Endothelial cell of umbilical vein (primary cell): ENCODE data around the gene ADM2.

ENCODE experiments used
- EZH2 ChIP-seq: IDR thresholded peaks from 2 replicates; pipeline ENCODE4 v1.6.1; 2012; ENCODE audit warnings: borderline replicate concordance, low read depth, mild to moderate bottlenecking, moderate library complexity, low read length, inconsistent platforms; ENCODE audit not compliant: severe bottlenecking
- POLR2A ChIP-seq: IDR thresholded peaks from 2 replicates; pipeline ENCODE4 v1.6.1; 2012; ENCODE audit warnings: low read depth, mild to moderate bottlenecking, control low read depth, low read length
- POLR2AphosphoS5 ChIP-seq: IDR thresholded peaks from 2 replicates; pipeline ENCODE4 v1.6.1; 2012; ENCODE audit warnings: low read depth, mild to moderate bottlenecking, control low read depth, low read length, moderate library complexity; ENCODE audit not compliant: insufficient read depth
- TF ChIP-seq, protein P1 (sequence below), 2 donors: IDR thresholded peaks; 1 replicate in 1 of 2; 2 replicates in 1 of 2; pipeline ENCODE4 v1.5.1; 2011; ENCODE audit warnings: low read length in 2 of 2, mild to moderate bottlenecking in 2 of 2, moderate library complexity in 2 of 2, control low read depth in 1 of 2, inconsistent platforms in 1 of 2, low read depth in 1 of 2; ENCODE audit not compliant: insufficient read depth in 1 of 2; ENCODE audit errors: extremely low read depth in 1 of 2

DNA sequence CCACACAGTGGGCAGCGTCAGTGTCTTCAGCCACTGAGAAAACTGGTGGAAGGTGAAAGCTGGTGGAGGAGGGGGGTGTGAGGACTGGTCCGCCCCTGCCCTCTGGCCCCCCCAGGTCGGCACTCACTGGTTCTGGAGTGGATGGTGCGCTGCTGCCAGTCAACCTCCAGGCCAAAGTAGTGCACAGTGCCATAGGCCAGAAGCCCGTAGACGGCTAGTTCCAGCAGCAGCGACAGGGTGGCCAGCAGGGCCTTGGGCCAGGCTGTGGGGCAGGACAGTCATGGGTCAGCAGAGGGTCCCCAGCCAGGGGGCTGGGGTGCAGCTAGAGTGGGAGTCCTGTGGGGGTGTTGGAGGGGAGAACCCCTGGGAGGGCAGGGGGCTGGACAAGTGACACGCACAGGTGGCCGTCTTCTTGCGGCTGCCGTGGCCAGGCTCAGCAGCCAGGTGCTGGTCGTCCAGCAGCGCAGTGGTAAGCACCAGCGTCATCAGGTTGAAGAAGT lies 24.0 kb downstream of the ADM2 start:
- no peak for TF ChIP-seq POLR2A
- no peak for TF ChIP-seq POLR2AphosphoS5
- TF ChIP-seq, protein P1, sequence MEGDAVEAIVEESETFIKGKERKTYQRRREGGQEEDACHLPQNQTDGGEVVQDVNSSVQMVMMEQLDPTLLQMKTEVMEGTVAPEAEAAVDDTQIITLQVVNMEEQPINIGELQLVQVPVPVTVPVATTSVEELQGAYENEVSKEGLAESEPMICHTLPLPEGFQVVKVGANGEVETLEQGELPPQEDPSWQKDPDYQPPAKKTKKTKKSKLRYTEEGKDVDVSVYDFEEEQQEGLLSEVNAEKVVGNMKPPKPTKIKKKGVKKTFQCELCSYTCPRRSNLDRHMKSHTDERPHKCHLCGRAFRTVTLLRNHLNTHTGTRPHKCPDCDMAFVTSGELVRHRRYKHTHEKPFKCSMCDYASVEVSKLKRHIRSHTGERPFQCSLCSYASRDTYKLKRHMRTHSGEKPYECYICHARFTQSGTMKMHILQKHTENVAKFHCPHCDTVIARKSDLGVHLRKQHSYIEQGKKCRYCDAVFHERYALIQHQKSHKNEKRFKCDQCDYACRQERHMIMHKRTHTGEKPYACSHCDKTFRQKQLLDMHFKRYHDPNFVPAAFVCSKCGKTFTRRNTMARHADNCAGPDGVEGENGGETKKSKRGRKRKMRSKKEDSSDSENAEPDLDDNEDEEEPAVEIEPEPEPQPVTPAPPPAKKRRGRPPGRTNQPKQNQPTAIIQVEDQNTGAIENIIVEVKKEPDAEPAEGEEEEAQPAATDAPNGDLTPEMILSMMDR (IDR thresholded peaks at IDR 0.05; ENCODE audit: extremely low read depth in 1 of 2, insufficient read depth in 1 of 2, low read depth in 1 of 2, low read length in 2 of 2), result no peak
- no peak for TF ChIP-seq EZH2
